Measurements from ENCODE around the gene PNLIPRP3. TPM values are rescaled to one million over a fixed set of nuclear protein-coding genes. Genes with fewer than 3 reads are reported as not detected.

PNLIPRP3 gene
- total and polyA plus RNA-seq, 2 of the 4 experiments (the other 2 are of a cell fraction): not detected

- in situ Hi-C loops (cut with MboI; ENCODE audit: low sequenced_read_pairs) (loop anchor here (25.0 kb wide), 1 partner anchor 1024 kb away; no protein-coding TSS in a partner anchor), intact Hi-C loops (cut with micrococcal nuclease) (loop anchor here (1.0 to 10.0 kb wide), 5 partner anchors 587 to 1211 kb away; no protein-coding TSS in a partner anchor), dilution Hi-C loops (cut with HindIII; ENCODE audit: low sequenced_read_pairs, unreplicated experiment) (no loop called here)
- no peak overlapping the region for H3K27ac ChIP-seq (ENCODE audit: insufficient read depth, low read length)
- H2AK9ac ChIP-seq (replicated peaks; ENCODE audit: low read depth, low read length, poor library complexity): no peak overlapping the region
- no peak overlapping the region for H4K8ac ChIP-seq (ENCODE audit: low read depth in 2 of 2, low read length in 2 of 2)
- no peak overlapping the region for H4K5ac ChIP-seq (ENCODE audit: low read depth, low read length)
- DNase-seq (peak; percentile 26), ATAC-seq (ENCODE audit: low read depth) (peak; percentile 61)
- H3K79me1 ChIP-seq (ENCODE audit: low read depth in 1 of 2, low read length in 2 of 2): no peaks in the 10 kb centered on the region
- H3K4me2 ChIP-seq (ENCODE audit: low read depth, low read length): no peak overlapping the region
- no peak overlapping the region for H3K23ac ChIP-seq (ENCODE audit: low read depth, low read length)
- CTCF ChIA-PET: interaction anchor here (0.5 to 1.9 kb wide), 11 partner anchors 9 to 1032 kb away, joined by 3 to 11 read pairs (median 3); no protein-coding TSS in a partner anchor
- no peak overlapping the region for H3K4ac ChIP-seq (ENCODE audit: low read depth, low read length)
- no peak overlapping the region for H4K91ac ChIP-seq (ENCODE audit: insufficient read depth, low read depth, low read length)
- H2BK5ac ChIP-seq (ENCODE audit: low read depth, low read length, poor library complexity, severe bottlenecking): no peak overlapping the region
- H2AFZ ChIP-seq (replicated peaks; ENCODE audit: low read length, poor library complexity): no peak overlapping the region
- no peaks in the 10 kb centered on the region for H4K20me1 ChIP-seq (ENCODE audit: insufficient read depth, low read length)
- no peak overlapping the region for H2BK15ac ChIP-seq (ENCODE audit: low read depth, low read length)
- TF ChIP-seq MAFK (IDR thresholded peaks at IDR 0.05; ENCODE audit: low read depth, low read length) (no peak), RAD21 (IDR thresholded peaks at IDR 0.05; ENCODE audit: low read length) (peak; percentile 66), SMC3 (IDR thresholded peaks at IDR 0.05; ENCODE audit: low read depth, low read length) (peak; percentile 70), USF2 (IDR thresholded peaks at IDR 0.05; ENCODE audit: low read depth, low read length) (no peak), CTCF (conservative IDR thresholded peaks at IDR 0.05; ENCODE audit: low read depth, low read length) (peak; percentile 64)
- BruUV-seq (replicated peaks): no TSS peak
- H2AK5ac ChIP-seq (ENCODE audit: low read depth, low read length): no peak overlapping the region
- H3K56ac ChIP-seq (ENCODE audit: extremely low read depth, insufficient read depth, low read length): no peak overlapping the region
- no peak overlapping the region for H3K9ac ChIP-seq (ENCODE audit: low read depth, low read length)
- no peaks in the 10 kb centered on the region for H3K27me3 ChIP-seq (ENCODE audit: control insufficient read depth, insufficient read depth, low read length)
- H3K18ac ChIP-seq (ENCODE audit: low read depth, low read length): no peak overlapping the region
- no peaks in the 10 kb centered on the region for H3K9me1 ChIP-seq (ENCODE audit: insufficient read depth, low read length)
- POLR2A ChIA-PET (ENCODE audit: unreplicated experiment): no interaction called here
- H3K4me3 ChIP-seq (ENCODE audit: insufficient read depth, low read depth, low read length): no peak overlapping the region
- WGBS, 2 experiments (ENCODE audit: extremely low coverage in 2 of 2, insufficient read length in 1 of 2): no CpG with 5 or more reads among the region's 1 CpG
- H2BK20ac ChIP-seq (ENCODE audit: low read depth, low read length): no peak overlapping the region
- no peaks in the 10 kb centered on the region for H3K9me3 ChIP-seq (ENCODE audit: control insufficient read depth, insufficient read depth, low read length)
- H3K36me3 ChIP-seq (ENCODE audit: control insufficient read depth, insufficient read depth, low read length): no peaks in the 10 kb centered on the region
- H2BK120ac ChIP-seq (ENCODE audit: low read depth, low read length): no peak overlapping the region
- H3K4me1 ChIP-seq (ENCODE audit: control insufficient read depth, insufficient read depth, low read length): no peaks in the 10 kb centered on the region
- H3K14ac ChIP-seq (replicated peaks; ENCODE audit: low read depth, low read length): no peak overlapping the region
These were observed 41.4 kb upstream of the PNLIPRP3 start for GRCh38 chr10:116385994-116386809.
